GM12878 (cell line): ENCODE measurements around the gene VSIG10. TPM values are rescaled to one million over a fixed set of nuclear protein-coding genes. Genes with fewer than 3 reads are reported as not detected.

Experiments
- ATAC-seq: fragments of 200-7000 bp; cut with Tn5 transposase; 3 replicates; pipeline ENCODE4 v1.9.1; 2020; ENCODE audit warnings: mild to moderate bottlenecking, moderate library complexity
- BruUV-seq: library from RNA; stranded (reverse); fragments of 400-500 nt; replicated peaks from 2 replicates; lab custom pipeline; 2021; lab: Mats Ljungman, UMichigan
- CTCF ChIA-PET: fragments of 300-600 bp; sonication (Branson Sonifier 250); formaldehyde crosslinking; extraction: SDS; loops from one replicate; lab custom pipeline; 2021; ENCODE audit warnings: inconsistent platforms; lab: Yijun Ruan, JAX
- POLR2A ChIA-PET: fragments of 350-600 bp; formaldehyde crosslinking; extraction: SDS; loops from one replicate; lab custom pipeline; 2021; ENCODE audit warnings: inconsistent platforms; lab: Charles Lee
- RAD21 ChIA-PET: fragments of 300-600 bp; sonication (Branson Sonifier 250); formaldehyde crosslinking; loops from one replicate; lab custom pipeline; 2023; ENCODE audit warnings: antibody characterized with exemption; ENCODE audit not compliant: unreplicated experiment; lab: Charles Lee
- SMC1A ChIA-PET: fragments of 300-600 bp; sonication (Branson Sonifier 250); formaldehyde crosslinking; loops from one replicate; lab custom pipeline; 2023; ENCODE audit not compliant: unreplicated experiment, uncharacterized antibody; lab: Charles Lee
- DNase-seq: peaks from one replicate; pipeline ENCODE4 v3.0.0-alpha.2; 2011; ENCODE audit warnings: low read depth, low spot score
- FAIRE-seq: peaks from 3 replicates; lab custom pipeline; 2011; peaks lifted over from hg19 to GRCh38; lab: Jason Lieb, UNC
- H2AFZ ChIP-seq: 2 replicates; pipeline ENCODE4 v1.6.0; 2011; ENCODE audit warnings: low read depth, low read length, control low read depth; ENCODE audit not compliant: control insufficient read depth
- H3K27ac ChIP-seq: 2 replicates; pipeline ENCODE4 v1.5.1; 2011; ENCODE audit warnings: control low read depth; ENCODE audit not compliant: control insufficient read depth, insufficient read depth
- H3K27me3 ChIP-seq, 2 experiments: replicated peaks in 1 of 2; 2 replicates each; pipeline versions ENCODE4 v1.6.0 to v1.6.1; 2011; ENCODE audit warnings: low read length in 1 of 2; ENCODE audit not compliant: control insufficient read depth in 2 of 2, insufficient read depth in 2 of 2
- H3K36me3 ChIP-seq, 2 experiments: 2 replicates each; pipeline ENCODE4 v1.5.1; 2011; ENCODE audit warnings: low read length in 1 of 2; ENCODE audit not compliant: control insufficient read depth in 2 of 2, insufficient read depth in 2 of 2
- H3K4me1 ChIP-seq: 2 replicates; pipeline ENCODE4 v1.6.1; 2011; ENCODE audit warnings: mild to moderate bottlenecking, low read length, moderate library complexity, mixed read lengths; ENCODE audit not compliant: control insufficient read depth, insufficient read depth
- H3K4me2 ChIP-seq: 2 replicates; pipeline ENCODE4 v1.6.0; 2011; ENCODE audit warnings: control low read depth; ENCODE audit not compliant: control insufficient read depth, insufficient read depth
- H3K4me3 ChIP-seq: fragments of 200-600 bp; sonication (generic); 2 replicates; pipeline ENCODE4 v1.5.1; 2016
- H3K79me2 ChIP-seq: 2 replicates; pipeline ENCODE4 v1.6.0; 2011; ENCODE audit warnings: low read length; ENCODE audit not compliant: control insufficient read depth, insufficient read depth
- H3K9ac ChIP-seq: 2 replicates; pipeline ENCODE4 v1.8.0; 2011; ENCODE audit warnings: low read length, control low read depth, mixed read lengths; ENCODE audit not compliant: control insufficient read depth, insufficient read depth
- H3K9me3 ChIP-seq: replicated peaks from 3 replicates; pipeline ENCODE4 v1.5.1; 2011; ENCODE audit warnings: mild to moderate bottlenecking, low read length; ENCODE audit not compliant: control insufficient read depth, insufficient read depth
- H4K20me1 ChIP-seq: 2 replicates; pipeline ENCODE4 v1.6.0; 2011; ENCODE audit not compliant: control insufficient read depth, insufficient read depth
- CBX5 ChIP-seq: sonication (generic); IDR thresholded peaks from 2 replicates; pipeline ENCODE4 v1.6.1; 2016; ENCODE audit warnings: low read depth, moderate library complexity, mild to moderate bottlenecking, inconsistent platforms
- CHD4 ChIP-seq: fragments of 200-600 bp; sonication (generic); IDR thresholded peaks from 2 replicates; pipeline ENCODE4 v1.6.1; 2016; ENCODE audit warnings: mild to moderate bottlenecking
- FOXM1 ChIP-seq: IDR thresholded peaks from 2 replicates; pipeline ENCODE4 v1.6.1; 2012; ENCODE audit warnings: low read depth, mild to moderate bottlenecking, inconsistent platforms, low read length, moderate library complexity
- IRF4 ChIP-seq: IDR thresholded peaks from 2 replicates; pipeline ENCODE4 v1.6.1; 2011; ENCODE audit warnings: low read depth, low read length
- RAD21 ChIP-seq: IDR thresholded peaks from 2 replicates; pipeline ENCODE4 v1.6.1; 2011; ENCODE audit warnings: mild to moderate bottlenecking, low read depth, low read length, moderate library complexity; ENCODE audit not compliant: insufficient read depth
- RUNX3 ChIP-seq: IDR thresholded peaks from 2 replicates; pipeline ENCODE4 v1.6.1; 2012; ENCODE audit warnings: low read length, inconsistent platforms
- SMC3 ChIP-seq: IDR thresholded peaks from 2 replicates; pipeline ENCODE4 v1.6.1; 2011; ENCODE audit warnings: low read length, improper control_type of control experiment, borderline replicate concordance
- STAT1 ChIP-seq: fragments of 450-650 bp; conservative IDR thresholded peaks from 2 replicates; pipeline ENCODE4 v1.6.1; 2014; ENCODE audit warnings: antibody characterized with exemption, mild to moderate bottlenecking
- TARDBP ChIP-seq: IDR thresholded peaks from 2 replicates; pipeline ENCODE4 v1.6.1; 2016; ENCODE audit warnings: borderline replicate concordance
- YY1 ChIP-seq: IDR thresholded peaks from 2 replicates; pipeline ENCODE4 v1.6.1; 2011; ENCODE audit warnings: low read depth, mild to moderate bottlenecking, low read length
- ZBTB33 ChIP-seq: fragments of 450-650 bp; IDR thresholded peaks from 2 replicates; pipeline ENCODE4 v1.6.1; 2017; ENCODE audit warnings: mild to moderate bottlenecking
- WGBS: methylation state at CpG from one replicate; pipeline ENCODE4 v1.1.6; 2016; ENCODE audit warnings: low lambda C conversion rate; ENCODE audit not compliant: insufficient replicate concordance, insufficient coverage; ENCODE audit errors: missing lambda C conversion rate; 5-methylcytosine and 5-hydroxymethylcytosine counted together
- in situ Hi-C: fragments of 300-500 bp; cut with MboI; formaldehyde crosslinking; loops from 9 replicates; pipeline ENCODE4 v1.14.3; 2018; ENCODE audit warnings: mixed read lengths
- intact Hi-C: fragments of 100-400 bp; cut with micrococcal nuclease; formaldehyde crosslinking; loops from one replicate; pipeline ENCODE4 v1.14.2; 2022; ENCODE audit not compliant: unreplicated experiment
- polyA plus RNA-seq, 11 experiments: library from polyadenylated mRNA; depleted of rRNA in 4 of 11; unstranded in 6 of 11; stranded (reverse) in 5 of 11; fragments of >200 nt; fragmentation: Nextera tagmentation in 4 of 11; fragmentation: Illumina TruSeq in 1 of 11; extraction: Ambion mirVana in 4 of 11; extraction: Trizol in 1 of 11; gene quantifications; 1 replicate in 1 of 11; 2 replicates in 10 of 11; pipeline versions ENCODE4 v1.2.1 to v1.2.3, GENCODE V29; 2011 to 2016; ENCODE audit warnings: inconsistent platforms in 2 of 11, missing spikeins in 2 of 11, low read depth in 1 of 11
- total RNA-seq, 4 experiments: library from RNA; depleted of rRNA in 3 of 4; stranded (reverse); fragments of >200 nt in 3 of 4; fragmentation: Illumina TruSeq in 1 of 4; extraction: Trizol in 1 of 4; gene quantifications; 2 replicates each; pipeline versions ENCODE4 v1.2.1 to v1.2.3, GENCODE V29; 2013 to 2021
- TF ChIP-seq, protein P1 (sequence below), 3 experiments: IDR thresholded peaks in 2 of 3; conservative IDR thresholded peaks in 1 of 3; 2 replicates each; pipeline ENCODE4 v1.5.1; 2011; ENCODE audit warnings: low read depth in 3 of 3, low read length in 3 of 3, mild to moderate bottlenecking in 3 of 3, control low read depth in 2 of 3, moderate library complexity in 2 of 3, inconsistent platforms in 1 of 3, mixed read lengths in 1 of 3; ENCODE audit not compliant: control insufficient read depth in 2 of 3, insufficient read depth in 1 of 3; ENCODE audit errors: extremely low read depth in 1 of 3

The VSIG10 gene
- total and polyA plus RNA-seq, 10 of the 15 experiments (the other 5 are each of a cell fraction or from before 2014, with no cell fraction given), result 3.4 to 10.2 (median 5.8) TPM

DNA sequence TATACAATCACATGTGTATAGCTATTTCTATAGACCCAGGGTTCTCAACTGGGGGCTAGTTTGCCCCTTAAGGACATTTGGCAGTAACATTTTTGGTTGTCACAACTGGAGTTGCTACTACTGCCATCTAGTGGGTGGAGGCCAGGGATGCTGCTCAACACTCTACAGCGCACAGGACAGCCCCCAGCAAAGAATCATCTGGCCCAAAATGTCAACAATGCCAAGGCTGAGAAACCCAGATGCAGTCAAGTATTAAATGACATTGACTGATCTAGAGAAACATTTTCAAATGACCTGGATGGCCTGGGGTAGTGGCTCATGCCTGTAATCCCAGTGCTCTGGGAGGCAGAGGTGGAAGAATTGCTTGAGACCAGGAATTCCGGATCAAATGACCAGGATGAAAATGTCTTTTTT is 48.7 kb downstream of the VSIG10 start:
- WGBS, result 100% methylated on average over 2 of the region's 2 CpGs
- no peaks in the 10 kb centered on the region for H3K4me1 ChIP-seq
- no TSS peak for BruUV-seq
- intact Hi-C loops (loop anchor here (1.0 to 2.0 kb wide), 3 partner anchors 35 to 180 kb away; partner anchors contain the start of gene RFC5), in situ Hi-C loops (loop anchor here (5.0 kb wide), 1 partner anchor 178 kb away; no protein-coding TSS in a partner anchor)
- no peak overlapping the region for H3K4me2 ChIP-seq
- H3K27me3 ChIP-seq, result no peaks in the 10 kb centered on the region
- H3K9ac ChIP-seq, result no peak overlapping the region
- peaks cover 14% of the 10 kb centered on the region for H3K79me2 ChIP-seq
- no peaks in the 10 kb centered on the region; the same call in 2 of the 3 replicates for H3K9me3 ChIP-seq
- H3K36me3 ChIP-seq, result peaks cover 0 to 5% of the 10 kb centered on the region in 2 experiments; a peak in 2 of 4 replicates
- TF ChIP-seq ZBTB33 (peak; percentile 90), YY1 (peak; percentile 62), RUNX3 (peak; percentile 7; the same call in 1 of the 2 replicates), STAT1 (no peak), TARDBP (no peak), CBX5 (0 out of 2 replicates have a peak, but pooled peaks have one; percentile 23), SMC3 (peak; percentile 69), IRF4 (0 out of 2 replicates have a peak, but pooled peaks have one; percentile 24), RAD21 (peak; percentile 69), CHD4 (no peak), FOXM1 (peak; percentile 43; the same call in 1 of the 2 replicates)
- TF ChIP-seq, protein P1, sequence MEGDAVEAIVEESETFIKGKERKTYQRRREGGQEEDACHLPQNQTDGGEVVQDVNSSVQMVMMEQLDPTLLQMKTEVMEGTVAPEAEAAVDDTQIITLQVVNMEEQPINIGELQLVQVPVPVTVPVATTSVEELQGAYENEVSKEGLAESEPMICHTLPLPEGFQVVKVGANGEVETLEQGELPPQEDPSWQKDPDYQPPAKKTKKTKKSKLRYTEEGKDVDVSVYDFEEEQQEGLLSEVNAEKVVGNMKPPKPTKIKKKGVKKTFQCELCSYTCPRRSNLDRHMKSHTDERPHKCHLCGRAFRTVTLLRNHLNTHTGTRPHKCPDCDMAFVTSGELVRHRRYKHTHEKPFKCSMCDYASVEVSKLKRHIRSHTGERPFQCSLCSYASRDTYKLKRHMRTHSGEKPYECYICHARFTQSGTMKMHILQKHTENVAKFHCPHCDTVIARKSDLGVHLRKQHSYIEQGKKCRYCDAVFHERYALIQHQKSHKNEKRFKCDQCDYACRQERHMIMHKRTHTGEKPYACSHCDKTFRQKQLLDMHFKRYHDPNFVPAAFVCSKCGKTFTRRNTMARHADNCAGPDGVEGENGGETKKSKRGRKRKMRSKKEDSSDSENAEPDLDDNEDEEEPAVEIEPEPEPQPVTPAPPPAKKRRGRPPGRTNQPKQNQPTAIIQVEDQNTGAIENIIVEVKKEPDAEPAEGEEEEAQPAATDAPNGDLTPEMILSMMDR (IDR thresholded peaks at IDR 0.05 in 2 of 3, conservative IDR thresholded peaks at IDR 0.05 in 1 of 3; ENCODE audit: control insufficient read depth in 2 of 3, extremely low read depth in 1 of 3, insufficient read depth in 1 of 3, low read depth in 3 of 3, low read length in 3 of 3), result peak; percentile 71 to 73 (median 71)
- no peak overlapping the region for H3K4me3 ChIP-seq
- ChIA-PET RAD21 (interaction anchor here (0.6 to 4.2 kb wide), 4 partner anchors 11 to 198 kb away, joined by 3 to 44 read pairs (median 5); no protein-coding TSS in a partner anchor), POLR2A (interaction anchor here (0.6 kb wide), 1 partner anchor 109 kb away, joined by 4 read pairs; no protein-coding TSS in a partner anchor), CTCF (interaction anchor here (0.6 to 6.1 kb wide), 20 partner anchors 9 to 396 kb away, joined by 3 to 72 read pairs (median 4); partner anchors contain the start of gene RFC5), SMC1A (interaction anchor here (0.6 to 1.9 kb wide), 9 partner anchors 9 to 323 kb away, joined by 3 to 9 read pairs (median 5); no protein-coding TSS in a partner anchor)
- FAIRE-seq (peak; percentile 79), DNase-seq (no peak), ATAC-seq (peak; percentile 93)
- no peaks in the 10 kb centered on the region for H4K20me1 ChIP-seq
- no peak overlapping the region for H2AFZ ChIP-seq
- H3K27ac ChIP-seq, result no peak overlapping the region
